H1 (cell line): ENCODE data around the gene TANC1. TPM values are rescaled to one million over a fixed set of nuclear protein-coding genes. Genes with fewer than 3 reads are reported as not detected.

ENCODE experiments used
- CTCF ChIA-PET: fragments of 300-600 bp; sonication (Branson Sonifier 250); formaldehyde crosslinking; loops from one replicate; lab custom pipeline; 2021; ENCODE audit not compliant: partially characterized antibody; lab: Charles Lee
- POLR2A ChIA-PET: fragments of 300-600 bp; sonication (Branson Sonifier 250); formaldehyde crosslinking; loops from one replicate; lab custom pipeline; 2021; ENCODE audit warnings: inconsistent platforms; ENCODE audit not compliant: partially characterized antibody; lab: Charles Lee
- DNase-seq, 2 experiments: peaks; one replicate each; pipeline versions ENCODE4 v3.0.0 to v3.0.0-alpha.2; 2010 to 2022; ENCODE audit warnings: low spot score in 2 of 2, low read depth in 1 of 2, mixed read lengths in 1 of 2
- FAIRE-seq: peaks from 2 replicates; lab custom pipeline; 2011; peaks lifted over from hg19 to GRCh38; lab: Jason Lieb, UNC
- H2AFZ ChIP-seq: 2 replicates; pipeline ENCODE4 v1.8.1; 2012; ENCODE audit warnings: low read length, inconsistent platforms
- H2AK5ac ChIP-seq: 2 replicates; pipeline ENCODE4 v1.6.1; 2013; ENCODE audit warnings: low read depth, low read length
- H2BK120ac ChIP-seq: replicated peaks from 2 replicates; pipeline ENCODE3; 2013; ENCODE audit warnings: low read depth, low read length, inconsistent platforms
- H2BK12ac ChIP-seq: 2 replicates; pipeline ENCODE4 v1.6.1; 2013; ENCODE audit warnings: low read depth, low read length
- H2BK15ac ChIP-seq: 2 replicates; pipeline ENCODE4 v1.6.1; 2013; ENCODE audit warnings: low read length
- H2BK20ac ChIP-seq: 2 replicates; pipeline ENCODE4 v1.6.1; 2013; ENCODE audit warnings: low read length
- H2BK5ac ChIP-seq: 2 replicates; pipeline ENCODE4 v1.6.1; 2013; ENCODE audit warnings: low read depth, low read length
- H3K14ac ChIP-seq: 2 replicates; pipeline ENCODE4 v1.6.1; 2013; ENCODE audit warnings: inconsistent platforms; ENCODE audit not compliant: insufficient read length
- H3K18ac ChIP-seq: 2 replicates; pipeline ENCODE4 v1.6.1; 2013; ENCODE audit warnings: low read length; ENCODE audit errors: extremely low read depth
- H3K23ac ChIP-seq: 2 replicates; pipeline ENCODE4 v1.6.1; 2013; ENCODE audit warnings: inconsistent platforms; ENCODE audit not compliant: insufficient read length
- H3K23me2 ChIP-seq: 2 replicates; pipeline ENCODE4 v1.6.1; 2013; ENCODE audit warnings: low read depth, low read length
- H3K27ac ChIP-seq: 2 replicates; pipeline ENCODE4 v1.6.1; 2011; ENCODE audit warnings: low read depth, low read length, inconsistent platforms
- H3K27me3 ChIP-seq, 4 experiments: replicated peaks in 1 of 4; 1 replicate in 1 of 4; 2 replicates in 3 of 4; pipeline versions ENCODE4 v1.6.1 to v1.8.1; 2011 to 2013; ENCODE audit warnings: low read length in 3 of 4, mild to moderate bottlenecking in 3 of 4, inconsistent platforms in 2 of 4, mixed read lengths in 2 of 4, moderate library complexity in 1 of 4; ENCODE audit not compliant: control insufficient read depth in 3 of 4, insufficient read depth in 3 of 4; ENCODE audit errors: extremely low read depth in 1 of 4
- H3K36me3 ChIP-seq, 4 experiments: 2 replicates each; pipeline versions ENCODE4 v1.6.1 to v1.8.1; 2011 to 2013; ENCODE audit warnings: mild to moderate bottlenecking in 4 of 4, low read length in 3 of 4, moderate library complexity in 2 of 4, control low read depth in 1 of 4, inconsistent platforms in 1 of 4; ENCODE audit not compliant: insufficient read depth in 4 of 4, control insufficient read depth in 2 of 4
- H3K4ac ChIP-seq: replicated peaks from 2 replicates; pipeline ENCODE3; 2013; ENCODE audit warnings: low read length, low read depth, mixed read lengths, inconsistent platforms; ENCODE audit not compliant: insufficient read length
- H3K4me1 ChIP-seq, 4 experiments: replicated peaks in 1 of 4; 1 replicate in 1 of 4; 2 replicates in 3 of 4; pipeline versions ENCODE4 v1.6.1 to v1.8.1; 2011 to 2013; ENCODE audit warnings: low read length in 3 of 4, inconsistent platforms in 2 of 4, mixed read lengths in 1 of 4; ENCODE audit not compliant: insufficient read depth in 4 of 4, control insufficient read depth in 3 of 4
- H3K4me2 ChIP-seq, 2 experiments: 2 replicates each; pipeline versions ENCODE4 v1.6.1 to v1.8.1; 2011 to 2013; ENCODE audit warnings: low read depth in 2 of 2, low read length in 2 of 2, control low read depth in 1 of 2, inconsistent platforms in 1 of 2, mild to moderate bottlenecking in 1 of 2; ENCODE audit not compliant: insufficient read depth in 1 of 2
- H3K4me3 ChIP-seq, 4 experiments: fragments of 200-600, 300-600 bp in 1 of 4; sonication (generic), shearing (Covaris generic), sonication (Bioruptor Twin) in 1 of 4; 2 replicates each; pipeline versions ENCODE4 v1.5.1 to v1.8.1; 2011 to 2016; ENCODE audit warnings: low read length in 4 of 4, low read depth in 3 of 4, control low read depth in 2 of 4, inconsistent platforms in 2 of 4, mild to moderate bottlenecking in 2 of 4, mixed read lengths in 1 of 4, moderate library complexity in 1 of 4; ENCODE audit not compliant: insufficient read depth in 2 of 4; ENCODE audit errors: extremely low read depth in 1 of 4
- H3K56ac ChIP-seq: replicated peaks from 2 replicates; pipeline ENCODE3; 2013; ENCODE audit warnings: low read depth, mild to moderate bottlenecking, mixed read lengths, low read length, inconsistent platforms; ENCODE audit not compliant: insufficient read length
- H3K79me1 ChIP-seq: 2 replicates; pipeline ENCODE4 v1.6.1; 2013; ENCODE audit warnings: low read depth, low read length, control low read depth
- H3K79me2 ChIP-seq, 2 experiments: 2 replicates each; pipeline versions ENCODE4 v1.6.1 to v1.8.1; 2012 to 2013; ENCODE audit warnings: low read length in 2 of 2, mild to moderate bottlenecking in 2 of 2, inconsistent platforms in 1 of 2; ENCODE audit not compliant: insufficient read depth in 2 of 2, control insufficient read depth in 1 of 2
- H3K9ac ChIP-seq, 4 experiments: replicated peaks in 1 of 4; 1 replicate in 1 of 4; 2 replicates in 3 of 4; pipeline versions ENCODE4 v1.6.1 to v1.8.1; 2011 to 2013; ENCODE audit warnings: low read depth in 3 of 4, low read length in 3 of 4, control low read depth in 2 of 4, mild to moderate bottlenecking in 2 of 4, moderate library complexity in 2 of 4, inconsistent platforms in 1 of 4; ENCODE audit errors: extremely low read depth in 1 of 4
- H3K9me3 ChIP-seq, 2 experiments: 2 replicates each; pipeline versions ENCODE4 v1.6.1 to v1.8.1; 2012 to 2013; ENCODE audit warnings: mild to moderate bottlenecking in 2 of 2, moderate library complexity in 2 of 2, control low read depth in 1 of 2, inconsistent platforms in 1 of 2, low read depth in 1 of 2, low read length in 1 of 2, mixed read lengths in 1 of 2; ENCODE audit not compliant: insufficient read depth in 2 of 2
- H4K20me1 ChIP-seq, 2 experiments: replicated peaks in 1 of 2; 2 replicates each; pipeline versions ENCODE3 to v1.8.1; 2011 to 2013; ENCODE audit warnings: inconsistent platforms in 2 of 2, low read length in 2 of 2, mild to moderate bottlenecking in 1 of 2; ENCODE audit not compliant: insufficient read depth in 2 of 2, control insufficient read depth in 1 of 2
- H4K5ac ChIP-seq: 2 replicates; pipeline ENCODE4 v1.6.1; 2013; ENCODE audit warnings: low read length, low read depth, mixed read lengths, inconsistent platforms; ENCODE audit not compliant: insufficient read length
- H4K8ac ChIP-seq: 2 replicates; pipeline ENCODE4 v1.8.0; 2013; ENCODE audit warnings: mild to moderate bottlenecking, moderate library complexity, low read length, inconsistent platforms; ENCODE audit not compliant: insufficient read depth; ENCODE audit errors: extremely low read depth
- H4K91ac ChIP-seq: replicated peaks from 2 replicates; pipeline ENCODE3; 2013; ENCODE audit warnings: low read length, mixed read lengths, inconsistent platforms; ENCODE audit not compliant: insufficient read length
- BRCA1 ChIP-seq: IDR thresholded peaks from 2 replicates; pipeline ENCODE4 v1.6.1; 2012; ENCODE audit warnings: low read depth, low read length, improper control_type of control experiment
- CHD1 ChIP-seq: IDR thresholded peaks from 2 replicates; pipeline ENCODE4 v1.6.1; 2012; ENCODE audit warnings: low read depth, low read length, improper control_type of control experiment
- CTCF ChIP-seq, 3 experiments: IDR thresholded peaks; 1 replicate in 2 of 3; 2 replicates in 1 of 3; pipeline versions ENCODE4 v1.5.1 to v1.6.1; 2011; ENCODE audit warnings: low read length in 3 of 3, mild to moderate bottlenecking in 3 of 3, inconsistent platforms in 2 of 3, low read depth in 1 of 3, moderate library complexity in 1 of 3; ENCODE audit not compliant: insufficient read depth in 1 of 3; ENCODE audit errors: control extremely low read depth in 1 of 3
- GABPA ChIP-seq: IDR thresholded peaks from 2 replicates; pipeline ENCODE4 v1.6.1; 2011; ENCODE audit warnings: mild to moderate bottlenecking, low read length, moderate library complexity, borderline replicate concordance; ENCODE audit not compliant: insufficient read depth
- HDAC2 ChIP-seq, 2 experiments: fragments of 300-600 bp in 1 of 2; sonication (generic) in 1 of 2; IDR thresholded peaks; 2 replicates each; pipeline ENCODE4 v1.6.1; 2011 to 2012; ENCODE audit warnings: low read depth in 2 of 2, low read length in 2 of 2, mild to moderate bottlenecking in 2 of 2, moderate library complexity in 2 of 2, borderline replicate concordance in 1 of 2, inconsistent platforms in 1 of 2
- KDM1A ChIP-seq: fragments of 200-600, 300-600 bp; sonication (generic); IDR thresholded peaks from 2 replicates; pipeline ENCODE4 v1.7.1; 2016; ENCODE audit warnings: mild to moderate bottlenecking, low read length, borderline replicate concordance
- RBBP5 ChIP-seq: IDR thresholded peaks from 2 replicates; pipeline ENCODE4 v1.7.1; 2012; ENCODE audit warnings: low read depth, mild to moderate bottlenecking, inconsistent platforms, low read length, moderate library complexity, borderline replicate concordance
- SAP30 ChIP-seq: fragments of 300-600 bp; sonication (generic); IDR thresholded peaks from 2 replicates; pipeline ENCODE4 v1.7.1; 2012; ENCODE audit warnings: low read length, moderate library complexity, mild to moderate bottlenecking, inconsistent platforms; ENCODE audit not compliant: insufficient read depth, insufficient replicate concordance
- SP1 ChIP-seq: IDR thresholded peaks from 2 replicates; pipeline ENCODE4 v1.6.1; 2011; ENCODE audit warnings: low read depth, low read length
- TAF1 ChIP-seq: IDR thresholded peaks from 2 replicates; pipeline ENCODE4 v1.6.1; 2011; ENCODE audit warnings: mild to moderate bottlenecking, low read depth, low read length
- WGBS, 2 experiments: shearing (Covaris generic) in 1 of 2; methylation state at CpG; one replicate each; pipeline versions ENCODE4 v1.1.6 to v1.1.7; 2013 to 2015; ENCODE audit warnings: low lambda C conversion rate in 2 of 2, mixed read lengths in 2 of 2, inconsistent platforms in 1 of 2, low coverage in 1 of 2, missing lambda C conversion rate in 1 of 2; ENCODE audit not compliant: insufficient replicate concordance in 2 of 2, insufficient coverage in 1 of 2, insufficient read length in 1 of 2; ENCODE audit errors: extremely low coverage in 1 of 2, missing lambda C conversion rate in 1 of 2; 5-methylcytosine and 5-hydroxymethylcytosine counted together
- polyA plus RNA-seq, 7 experiments: library from polyadenylated mRNA; depleted of rRNA in 3 of 7; stranded (reverse) in 5 of 7; unstranded in 2 of 7; fragments of >200 nt in 5 of 7; fragments of 200-250 nt in 2 of 7; gene quantifications; 1 replicate in 5 of 7; 2 replicates in 1 of 7; 4 replicates in 1 of 7; pipeline versions ENCODE4 v1.2.1 to v1.2.3, GENCODE V29; 2011 to 2013; ENCODE audit warnings: missing spikeins in 2 of 7, mixed read lengths in 2 of 7
- total RNA-seq: library from RNA; stranded (reverse); fragmentation: NEBNext Ultra II Directional; extraction: Animal tissue kit (Norgen Biotek cat#: 25700); gene quantifications from 2 replicates; pipeline ENCODE4 v1.2.1, GENCODE V29; 2021

TANC1 gene
- total and polyA plus RNA-seq, 2 of the 8 experiments (the other 6 are each of a cell fraction or from before 2014, with no cell fraction given): 4.1 to 7.6 TPM

DNA sequence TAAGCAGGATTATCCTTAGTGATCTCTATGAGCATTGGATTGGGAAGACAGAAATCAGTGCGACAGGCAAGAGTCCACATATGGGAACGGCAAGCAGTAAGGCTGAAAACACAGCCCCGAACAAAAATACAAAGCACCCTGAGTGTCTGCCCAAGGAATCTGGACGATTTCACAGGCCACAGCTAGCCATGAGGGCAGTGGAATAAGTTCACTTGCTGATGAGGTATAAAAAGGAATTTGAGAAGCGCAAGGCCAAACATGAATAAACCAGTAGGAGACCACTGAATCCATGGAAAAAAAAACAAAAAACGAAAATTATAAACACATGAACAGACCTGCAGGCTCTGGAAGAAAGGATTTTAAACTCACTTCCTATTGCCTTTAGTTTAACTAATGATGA lies 293.8 kb downstream of the TANC1 start:
- H4K8ac ChIP-seq: no peak overlapping the region
- no peak overlapping the region for H3K23ac ChIP-seq
- no peak overlapping the region for H4K91ac ChIP-seq
- H2BK5ac ChIP-seq: no peak overlapping the region
- peaks cover 0 to 2% of the 10 kb centered on the region in 2 experiments for H4K20me1 ChIP-seq
- DNase-seq (no peak), FAIRE-seq (no peak)
- H2BK15ac ChIP-seq: no peak overlapping the region
- H2AK5ac ChIP-seq: no peak overlapping the region
- no peak overlapping the region for H2BK120ac ChIP-seq
- ChIA-PET POLR2A (no interaction called here), CTCF (no interaction called here)
- no peaks in the 10 kb centered on the region; the same call in 1 of the 2 replicates for H3K79me1 ChIP-seq
- H3K18ac ChIP-seq: no peak overlapping the region
- H3K23me2 ChIP-seq: no peaks in the 10 kb centered on the region
- no peak overlapping the region for H2BK20ac ChIP-seq
- no peak overlapping the region for H3K9ac ChIP-seq
- no peak overlapping the region for H2AFZ ChIP-seq
- H3K4ac ChIP-seq: no peak overlapping the region
- no peak overlapping the region for H3K4me2 ChIP-seq
- no peak overlapping the region for H4K5ac ChIP-seq
- WGBS, 2 experiments: 81% methylated on average over 6 of the region's 6 CpGs; no CpG with 5 or more reads in 1 of the 2 experiments
- H3K14ac ChIP-seq: no peak overlapping the region
- no peaks in the 10 kb centered on the region for H3K9me3 ChIP-seq
- H3K27me3 ChIP-seq: no peaks in the 10 kb centered on the region
- no peak overlapping the region for H2BK12ac ChIP-seq
- H3K79me2 ChIP-seq: no peaks in the 10 kb centered on the region
- no peak overlapping the region for H3K27ac ChIP-seq
- no peak overlapping the region for H3K4me3 ChIP-seq
- H3K36me3 ChIP-seq: no peaks in the 10 kb centered on the region
- H3K4me1 ChIP-seq: no peaks in the 10 kb centered on the region
- H3K56ac ChIP-seq: no peak overlapping the region
- TF ChIP-seq KDM1A: no peak
- TF ChIP-seq CTCF (IDR thresholded peaks at IDR 0.05; ENCODE audit: control extremely low read depth in 1 of 3, insufficient read depth in 1 of 3, low read depth in 1 of 3, low read length in 3 of 3): no peak
- no peak for TF ChIP-seq SP1
- no peak for TF ChIP-seq TAF1
- TF ChIP-seq SAP30: no peak
- TF ChIP-seq CHD1: no peak
- no peak for TF ChIP-seq GABPA
- no peak for TF ChIP-seq HDAC2 (IDR thresholded peaks at IDR 0.05; ENCODE audit: borderline replicate concordance in 1 of 2, low read depth in 2 of 2, low read length in 2 of 2)
- no peak for TF ChIP-seq RBBP5
- no peak for TF ChIP-seq BRCA1
